HG03196 (cell line): Measurements from ENCODE around the gene PINLYP.
"Not testable (repeated sequence)": the region's sequence is repeated elsewhere in the genome, so short reads cannot be mapped to it uniquely, and the experiment has no call there.

Source experiments
- ATAC-seq: cut with Tn5 transposase; IDR thresholded peaks from one replicate; pipeline ENCODE4 v1.9.1; 2021; ENCODE audit not compliant: unreplicated experiment

The PINLYP gene

GRCh38 chr19:43581467-43581866 lies 5.9 kb downstream of the PINLYP start:
- no peak for ATAC-seq

- no peak for ATAC-seq
Measured at GRCh38 chr19:43582495-43582894, 6.9 kb downstream of the PINLYP start.

- no peak for ATAC-seq
Measured at GRCh38 chr19:43584484-43584883, 8.9 kb downstream of the PINLYP start.

- ATAC-seq = no peak
Measured at GRCh38 chr19:43586346-43586745, 10.7 kb downstream of the PINLYP start.

GRCh38 chr19:43587029-43587428 lies 11.4 kb downstream of the PINLYP start:
- not testable (repeated sequence) for ATAC-seq

- ATAC-seq = no peak
Measured at GRCh38 chr19:43589277-43589676, 13.7 kb downstream of the PINLYP start.

GRCh38 chr19:43589678-43590077 lies 14.1 kb downstream of the PINLYP start:
- no peak for ATAC-seq

GRCh38 chr19:43591904-43592772 lies 16.5 kb downstream of the PINLYP start:
- no peak for ATAC-seq

GRCh38 chr19:43592800-43593350 lies 17.3 kb downstream of the PINLYP start:
- ATAC-seq = no peak

- ATAC-seq = no peak
Measured at GRCh38 chr19:43594081-43594697, 18.6 kb downstream of the PINLYP start.

GRCh38 chr19:43594710-43595604 lies 19.4 kb downstream of the PINLYP start:
- no peak for ATAC-seq

- ATAC-seq = peak; percentile 1
Measured at GRCh38 chr19:43595605-43595998, 20.0 kb downstream of the PINLYP start.

GRCh38 chr19:43595999-43596841 lies 20.6 kb downstream of the PINLYP start, which contains the start of the genes IRGQ and ZNF576:
IRGQ (minus strand) TSS chr19:43596134; CDS start chr19:43595338, 796 bp downstream.
ZNF576 (plus strand) TSS chr19:43596595; CDS start chr19:43597109, 514 bp downstream.
- peak; percentile 71 for ATAC-seq

GRCh38 chr19:43596842-43597461 lies 21.4 kb downstream of the PINLYP start:
- ATAC-seq = no peak

GRCh38 chr19:43597876-43598275 lies 22.3 kb downstream of the PINLYP start:
- ATAC-seq = no peak

- no peak for ATAC-seq
Measured at GRCh38 chr19:43598445-43599240, 23.0 kb downstream of the PINLYP start.

- ATAC-seq = no peak
Measured at GRCh38 chr19:43599635-43600295, 24.2 kb downstream of the PINLYP start.

- ATAC-seq = not testable (repeated sequence)
Measured at GRCh38 chr19:43600326-43600725, 24.7 kb downstream of the PINLYP start.
